GM19395 (cell line): ENCODE measurements around the gene ZFYVE28.
"Not testable (repeated sequence)": the region's sequence is repeated elsewhere in the genome, so short reads cannot be mapped to it uniquely, and the experiment has no call there.

ENCODE experiments used
- ATAC-seq: cut with Tn5 transposase; IDR thresholded peaks from one replicate; pipeline ENCODE4 v1.9.1; 2021; ENCODE audit warnings: mild to moderate bottlenecking, moderate library complexity; ENCODE audit not compliant: unreplicated experiment

Gene ZFYVE28

DNA sequence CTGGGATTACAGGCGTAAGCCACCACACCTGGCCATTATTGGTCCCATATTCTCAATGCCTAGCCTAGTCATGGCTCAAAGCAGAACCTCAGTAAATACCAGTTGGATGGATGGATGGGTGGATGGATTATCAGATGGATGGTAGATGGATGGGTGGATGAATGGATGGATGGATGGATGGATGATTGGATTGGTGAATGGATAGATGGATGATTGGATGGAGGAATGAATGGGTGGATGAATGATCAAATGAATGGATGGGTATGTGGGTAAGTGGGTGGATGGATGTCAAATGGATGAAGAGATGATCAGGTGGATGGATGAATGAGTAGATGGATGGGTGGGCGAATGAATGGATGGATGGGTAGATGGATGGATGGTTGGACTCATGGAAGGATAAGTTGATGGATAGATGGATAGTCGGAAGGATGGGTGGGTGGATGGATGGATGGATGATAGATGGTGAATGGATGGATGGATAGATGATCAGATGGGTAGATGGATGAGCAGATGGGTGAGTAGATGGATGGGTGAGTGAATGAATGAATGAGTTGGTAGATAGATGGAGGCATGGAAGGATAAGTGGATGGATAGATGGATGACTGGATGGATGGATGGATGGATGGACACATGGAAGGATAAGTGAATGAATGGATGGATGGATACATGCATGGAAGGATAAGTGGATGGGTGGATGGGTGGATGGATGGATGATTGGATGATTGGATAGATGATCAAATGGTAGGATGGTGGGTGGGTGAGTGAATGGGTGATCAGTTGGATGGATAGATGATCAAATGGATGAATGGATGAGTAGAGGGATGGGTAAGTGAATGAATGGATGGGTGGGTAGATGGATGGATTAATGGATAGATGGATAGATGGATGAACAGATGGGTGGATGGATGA, 28.5 kb upstream of the ZFYVE28 start:
- ATAC-seq, result no peak

GRCh38 chr4:2445571-2445970, 27.1 kb upstream of the ZFYVE28 start:
- no peak for ATAC-seq

DNA sequence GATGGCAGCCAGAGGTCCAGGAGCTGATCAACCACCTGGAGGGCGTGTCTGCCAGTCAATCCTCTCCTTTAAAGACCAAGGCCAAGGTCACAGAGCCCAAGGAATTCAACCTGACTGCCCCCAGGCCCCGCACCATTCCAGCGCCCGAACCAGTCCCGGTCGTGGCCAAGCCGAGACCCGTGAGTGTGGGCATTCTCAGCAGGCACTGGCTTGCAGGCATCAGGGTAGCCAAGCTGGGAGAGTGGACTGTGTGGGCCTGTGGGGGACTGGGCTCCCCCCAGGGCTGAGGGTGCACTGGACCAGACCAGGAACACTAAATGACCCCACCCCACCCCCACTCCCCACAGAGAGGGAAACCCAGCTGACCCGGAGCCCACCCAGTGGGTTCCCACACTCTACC, 26.7 kb upstream of the ZFYVE28 start:
- no peak for ATAC-seq

DNA sequence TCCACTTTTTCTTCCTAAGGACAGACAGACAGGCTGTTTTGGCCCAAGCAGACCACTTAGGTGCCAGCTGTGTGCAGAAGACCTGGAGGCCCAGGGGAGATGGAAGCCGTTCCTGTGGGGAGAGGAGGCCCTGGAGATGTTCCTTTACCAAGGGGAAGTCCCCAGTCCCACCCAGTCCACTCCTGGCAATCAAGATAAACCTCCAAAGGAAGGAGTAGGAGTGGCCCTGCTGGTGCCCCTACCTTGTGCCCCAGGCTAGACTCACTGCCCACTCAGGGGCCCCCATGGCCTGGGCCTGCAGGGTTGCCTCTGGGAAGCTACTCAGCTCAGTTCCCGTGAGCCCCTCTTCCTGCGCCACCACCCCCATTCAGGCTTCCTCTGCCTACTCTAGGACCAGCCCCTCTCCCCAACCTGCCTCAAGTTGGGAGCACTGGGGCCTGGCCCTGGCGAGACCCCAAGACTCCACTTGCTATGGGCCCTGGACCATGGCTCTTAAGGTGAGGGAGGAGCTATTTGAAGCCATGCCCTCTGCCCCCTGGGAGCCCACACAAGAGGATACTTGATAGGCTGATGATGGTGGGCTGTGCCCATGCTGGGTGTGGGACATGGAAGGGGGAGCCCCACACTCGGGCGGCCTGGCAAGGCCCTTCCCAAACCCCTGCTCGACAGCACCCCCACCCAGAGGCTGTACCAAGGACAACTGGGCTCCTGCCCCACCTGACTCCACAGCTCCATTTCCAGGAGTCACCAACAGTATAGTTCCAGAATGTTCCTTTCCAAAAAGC, 25.7 kb upstream of the ZFYVE28 start:
- ATAC-seq, result no peak

GRCh38 chr4:2443061-2443730, 24.8 kb upstream of the ZFYVE28 start:
- ATAC-seq, result no peak

- no peak for ATAC-seq
Measured at GRCh38 chr4:2442175-2442993, 23.9 kb upstream of the ZFYVE28 start.

DNA sequence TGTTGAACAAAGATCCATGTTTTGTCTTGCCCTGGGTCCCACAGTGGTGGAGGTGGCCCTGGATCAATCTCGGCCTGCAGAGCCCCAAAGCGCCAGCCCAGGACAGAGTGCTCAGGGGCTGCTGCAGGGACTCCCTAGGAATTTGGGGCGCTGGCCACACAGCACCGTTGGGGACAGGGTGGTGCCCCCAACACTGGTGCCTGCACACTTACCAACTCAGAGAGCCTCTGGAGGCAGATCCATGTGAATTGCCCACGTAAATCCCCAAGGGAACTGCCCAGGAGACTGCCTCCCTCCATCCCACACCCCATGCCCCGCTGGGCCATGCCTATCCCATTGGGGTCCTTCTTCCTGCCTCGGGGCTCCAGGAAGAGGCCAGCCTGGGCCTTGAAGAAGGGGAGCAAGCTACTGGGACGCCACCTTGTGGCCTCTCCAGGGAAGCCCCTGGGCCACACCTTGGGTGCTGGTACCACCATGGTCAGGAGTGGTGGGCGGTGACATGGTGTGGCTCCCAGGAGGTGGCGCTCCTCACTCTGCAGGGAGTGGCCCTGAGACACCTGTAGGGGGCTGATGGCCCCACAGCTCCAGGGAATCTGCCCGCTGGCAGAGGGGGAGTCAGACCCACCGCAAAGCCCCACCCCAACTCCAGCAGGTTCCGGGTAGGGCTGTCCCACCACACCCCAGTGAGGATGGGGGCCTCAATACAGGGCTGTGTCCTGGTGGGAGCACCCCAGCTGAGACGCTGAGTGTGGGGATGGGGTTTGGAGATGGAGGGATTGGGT, 23.1 kb upstream of the ZFYVE28 start:
- peak; percentile 69 for ATAC-seq

- ATAC-seq, result no peak
Measured at GRCh38 chr4:2438822-2439718, 20.6 kb upstream of the ZFYVE28 start.

GRCh38 chr4:2437475-2438215, 19.2 kb upstream of the ZFYVE28 start:
- ATAC-seq, result no peak

DNA sequence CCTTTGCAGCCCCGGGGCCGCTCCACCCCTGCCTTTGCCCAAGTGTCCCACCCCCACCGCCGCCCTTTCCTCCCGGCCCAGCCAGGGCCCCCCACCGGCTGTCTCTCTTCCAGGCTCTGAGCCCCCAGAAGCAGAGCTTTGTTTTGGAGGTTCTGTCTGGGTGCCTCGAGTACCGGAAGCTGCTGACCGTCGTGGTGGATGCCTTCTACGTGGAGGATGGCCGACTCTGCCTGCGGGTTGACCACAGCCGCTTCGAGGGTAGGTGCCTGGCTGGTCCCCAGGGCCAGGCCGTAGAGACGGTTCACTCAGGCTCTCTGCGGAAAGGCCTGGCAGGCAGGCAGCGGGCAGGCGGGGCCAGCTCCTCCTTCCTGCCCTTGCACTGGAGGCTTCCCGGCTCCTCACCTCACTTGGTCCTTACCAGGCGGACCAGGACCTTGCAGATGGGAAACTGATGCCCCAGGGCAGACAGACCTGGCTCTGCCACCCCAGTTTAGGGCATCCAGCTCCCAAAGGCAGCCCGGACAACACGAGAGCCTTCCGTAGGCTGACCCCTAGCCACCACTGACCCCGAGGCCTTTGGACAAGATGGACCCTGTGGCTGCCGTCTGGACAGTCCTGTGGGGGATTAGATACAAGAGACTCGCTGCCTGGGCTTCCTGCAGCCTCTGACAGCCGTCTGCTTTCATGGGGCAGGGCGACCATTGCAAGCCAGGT, 18.5 kb upstream of the ZFYVE28 start:
- no peak for ATAC-seq

DNA sequence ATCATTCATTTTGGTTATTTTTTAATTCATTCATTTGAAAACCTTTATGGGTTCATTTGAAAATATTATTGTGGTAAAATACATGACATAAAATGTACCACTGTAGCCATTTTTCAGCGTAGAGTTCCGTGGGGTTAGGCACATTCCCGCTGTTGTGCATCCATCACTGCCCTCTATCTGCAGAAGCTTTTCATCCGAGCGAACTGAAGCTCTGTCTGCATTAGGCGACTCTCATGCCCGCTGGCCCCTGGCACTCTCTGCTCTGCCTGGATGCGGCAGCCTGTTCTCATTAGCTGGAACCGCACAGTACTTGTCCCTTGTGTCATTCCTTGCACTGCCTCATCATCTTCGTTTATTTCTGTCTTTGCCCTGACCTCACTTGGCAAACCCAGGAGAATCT, 17.9 kb upstream of the ZFYVE28 start:
- ATAC-seq, result no peak

DNA sequence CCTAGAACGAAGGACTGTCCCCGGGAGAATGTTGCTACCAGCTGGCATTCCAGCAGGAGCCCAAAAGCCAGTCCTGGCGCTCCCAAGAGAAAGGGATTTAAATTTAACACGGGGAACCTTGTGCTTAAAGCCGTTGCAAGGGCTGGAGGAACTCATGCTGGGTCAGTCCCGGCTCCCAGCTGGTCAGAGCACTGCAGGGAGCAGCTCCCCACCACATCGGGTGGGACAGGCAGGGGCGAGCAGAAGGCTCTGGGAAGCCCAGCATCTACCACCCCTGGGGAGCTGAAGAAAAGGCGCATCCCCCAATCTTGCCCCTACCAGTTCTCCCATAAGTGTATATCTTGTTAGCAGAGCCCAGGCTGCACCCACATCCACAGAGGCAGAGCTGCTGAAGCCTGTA, 16.0 kb upstream of the ZFYVE28 start:
- no peak for ATAC-seq

DNA sequence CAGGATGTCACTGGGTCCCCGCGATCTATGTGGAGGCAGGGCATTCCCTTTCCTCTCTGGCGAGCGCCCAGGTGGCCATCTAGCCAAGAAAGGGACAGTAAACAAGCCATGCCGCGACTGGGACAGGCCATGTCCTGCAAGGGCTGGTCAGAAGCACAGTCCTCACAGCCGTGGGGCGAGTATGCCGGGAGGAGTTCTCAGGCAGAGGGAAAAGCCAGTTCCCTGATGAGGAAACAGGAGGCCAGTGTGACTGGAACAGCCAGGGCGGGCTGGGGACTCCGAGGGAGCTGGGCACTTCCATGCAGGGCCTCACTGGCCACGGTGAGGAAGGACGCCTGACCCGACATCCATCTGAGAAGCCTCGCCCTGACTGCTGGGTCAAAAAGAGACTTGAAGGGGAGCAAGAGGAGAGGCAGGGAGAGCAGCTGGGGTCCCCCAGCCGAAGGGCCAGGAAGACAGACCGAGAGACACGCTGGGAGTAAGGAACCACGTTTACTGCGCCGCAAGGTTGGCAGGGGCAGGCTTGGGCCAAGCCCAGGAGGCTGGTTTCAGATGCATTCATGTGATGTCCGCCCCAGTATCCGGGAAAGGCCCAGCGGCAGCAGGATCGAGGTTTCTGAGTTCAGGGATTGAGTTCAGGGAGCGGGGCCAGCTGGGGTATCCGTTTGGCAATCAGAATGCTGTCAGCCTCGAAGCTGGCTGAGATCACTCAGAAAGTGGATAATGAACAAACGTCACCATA, 15.3 kb upstream of the ZFYVE28 start:
- no peak for ATAC-seq

DNA sequence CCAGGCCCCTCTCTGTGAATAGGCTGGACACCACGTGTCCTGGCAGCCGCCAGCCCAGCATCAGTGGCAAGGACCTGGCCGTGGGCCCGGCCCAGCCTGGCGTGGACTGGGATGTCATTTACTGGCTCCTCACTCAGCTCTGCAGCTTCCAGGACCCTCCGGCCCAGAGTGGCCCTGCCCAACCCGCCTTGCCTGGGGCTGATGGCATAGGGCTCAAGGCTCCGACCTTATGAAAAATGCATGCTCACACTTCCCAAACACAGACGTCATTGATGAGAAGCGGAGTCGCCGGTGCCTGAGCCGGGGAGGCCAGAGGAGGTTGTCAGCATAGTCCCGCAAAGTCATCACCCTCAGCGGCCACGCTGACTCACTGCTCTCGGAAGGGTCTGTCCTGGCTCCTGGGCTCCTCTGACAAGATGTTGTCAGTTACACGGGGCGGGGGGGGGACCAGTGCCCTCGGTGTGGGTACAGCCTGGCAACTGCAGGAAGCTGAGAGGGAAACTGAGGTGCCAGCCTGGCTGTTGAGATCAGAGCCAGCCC, 14.6 kb upstream of the ZFYVE28 start:
- no peak for ATAC-seq

GRCh38 chr4:2432004-2432403, 13.6 kb upstream of the ZFYVE28 start:
- ATAC-seq, result no peak

GRCh38 chr4:2429945-2430757, 11.7 kb upstream of the ZFYVE28 start:
- not testable (repeated sequence) for ATAC-seq
